ENCODE measurements around the gene SHISA8.

DNA sequence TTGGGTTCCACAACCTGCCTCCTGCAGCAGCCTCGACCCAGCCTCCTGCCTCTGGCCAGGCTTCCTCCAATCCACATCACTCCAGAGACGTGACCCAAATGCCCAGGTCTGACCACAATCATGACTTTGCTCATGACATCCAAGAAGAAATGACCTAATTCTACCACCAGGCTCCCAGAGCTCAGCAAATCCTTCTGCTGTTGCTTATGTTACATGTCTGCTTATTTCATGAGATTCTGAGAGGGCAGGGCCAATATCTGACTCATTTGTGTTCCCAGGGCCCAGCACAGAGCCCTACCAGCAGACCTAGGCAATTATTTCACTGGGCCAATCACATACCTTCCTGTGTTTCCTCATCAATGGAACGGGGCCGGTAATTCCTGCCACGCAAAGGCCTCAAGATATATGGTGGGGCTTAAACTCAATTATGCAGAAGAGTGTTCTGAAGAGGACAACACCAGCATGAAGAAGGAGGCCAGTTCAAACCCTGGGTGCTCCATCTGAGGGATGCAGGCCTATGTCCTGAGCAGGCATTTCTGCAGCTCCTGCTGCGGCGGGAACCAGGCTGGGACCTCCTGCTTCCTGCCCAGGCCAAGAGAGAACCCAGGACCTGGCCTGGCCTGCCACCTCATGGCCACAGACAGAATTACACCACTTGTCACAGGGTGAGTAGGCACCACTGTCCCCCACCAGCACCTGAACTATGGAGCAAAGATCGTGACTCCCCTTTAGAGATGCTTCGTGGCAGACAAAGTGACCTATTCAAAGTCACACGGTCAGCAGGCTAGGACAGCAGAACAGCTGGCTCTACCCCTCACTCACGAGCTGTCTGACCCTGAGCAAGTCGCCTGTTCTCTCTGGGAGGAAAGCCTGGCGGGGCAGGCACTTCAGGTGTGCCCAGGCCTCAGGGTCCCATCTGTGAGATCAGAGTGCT lies 26.2 kb upstream of the SHISA8 start:
- peak; percentile 87 for TF ChIP-seq CTCF (IDR thresholded peaks at IDR 0.05)
- no peak for TF ChIP-seq EZH2phosphoT487 (IDR thresholded peaks at IDR 0.05)
